ENCODE results near the gene TLCD3A.
"Not testable (repeated sequence)": the region's sequence is repeated elsewhere in the genome, so short reads cannot be mapped to it uniquely, and the experiment has no call there.

Gene TLCD3A

DNA sequence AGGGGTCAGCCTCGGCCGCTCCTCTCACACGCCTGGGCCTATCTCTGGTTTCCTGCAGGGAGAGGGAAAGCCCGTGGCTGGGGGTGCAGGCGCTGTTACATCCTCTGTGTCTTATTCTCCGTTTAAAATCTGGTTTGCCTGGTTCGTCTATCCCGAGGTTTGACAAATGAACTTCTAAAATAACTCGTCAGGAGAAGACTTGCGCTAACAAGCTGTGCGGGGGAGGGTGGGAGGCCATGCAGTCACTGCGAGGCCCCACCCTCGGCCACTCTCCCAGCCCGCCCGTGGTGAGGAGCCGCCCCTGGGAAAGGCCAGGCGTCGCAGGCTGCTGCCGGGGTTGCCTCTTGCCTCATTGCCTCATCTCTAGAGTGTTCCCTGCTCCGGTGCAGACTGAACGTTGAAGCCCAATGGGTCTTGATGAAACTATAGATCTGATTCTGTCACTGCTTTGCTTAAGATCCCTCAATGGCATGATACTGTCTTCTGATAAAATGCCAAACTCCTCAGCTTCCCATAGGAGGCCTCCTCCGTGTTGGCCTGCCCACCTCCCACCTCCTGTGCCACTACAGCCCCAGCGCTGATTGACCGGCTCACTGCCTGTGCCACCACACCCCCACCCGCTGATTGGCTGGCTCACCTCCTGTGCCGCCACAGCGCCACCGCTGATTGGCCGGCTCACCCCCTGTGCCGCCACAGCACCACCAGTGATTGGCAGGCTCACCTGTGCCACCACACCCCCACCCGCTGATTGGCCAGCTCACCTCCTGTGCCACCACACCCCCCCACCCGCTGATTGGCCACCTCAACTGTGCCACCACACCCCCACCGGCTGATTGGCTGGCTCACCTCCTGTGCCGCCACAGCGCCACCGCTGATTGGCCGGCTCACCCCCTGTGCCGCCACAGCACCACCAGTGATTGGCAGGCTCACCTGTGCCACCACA, 57.8 kb downstream of the TLCD3A start:
- not testable (repeated sequence) for DNase-seq

DNA sequence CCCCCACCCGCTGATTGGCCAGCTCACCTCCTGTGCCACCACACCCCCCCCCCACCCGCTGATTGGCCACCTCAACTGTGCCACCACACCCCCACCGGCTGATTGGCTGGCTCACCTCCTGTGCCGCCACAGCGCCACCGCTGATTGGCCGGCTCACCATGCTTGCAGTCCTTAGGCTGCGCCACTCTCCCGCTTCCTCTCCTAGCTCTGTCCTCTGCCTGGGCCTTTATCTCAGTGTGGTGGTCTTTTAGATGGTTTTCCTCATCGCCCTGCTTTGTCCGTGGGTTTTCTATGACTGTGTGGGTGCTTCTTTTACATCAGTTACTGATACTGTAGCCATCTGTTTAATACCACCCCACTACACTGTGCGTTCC, 58.5 kb downstream of the TLCD3A start:
- DNase-seq = not testable (repeated sequence)

DNA sequence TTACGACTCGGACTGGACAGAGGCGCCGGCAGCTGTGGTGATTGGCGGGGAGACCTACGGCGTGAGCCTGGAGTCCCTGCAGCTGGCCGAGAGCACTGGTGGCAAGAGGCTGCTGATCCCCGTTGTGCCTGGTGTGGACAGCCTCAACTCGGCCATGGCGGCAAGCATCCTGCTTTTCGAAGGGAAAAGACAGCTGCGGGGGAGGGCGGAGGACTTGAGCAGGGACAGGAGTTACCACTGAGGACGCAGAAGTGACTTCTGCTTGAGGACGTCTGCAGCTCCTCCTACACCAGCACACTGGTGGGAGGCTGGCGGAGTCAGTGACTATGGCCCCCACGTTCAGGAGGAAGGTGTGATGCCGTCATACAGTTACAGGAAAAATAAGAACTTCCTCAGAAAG, 59.4 kb downstream of the TLCD3A start:
- DNase-seq = no peak

DNA sequence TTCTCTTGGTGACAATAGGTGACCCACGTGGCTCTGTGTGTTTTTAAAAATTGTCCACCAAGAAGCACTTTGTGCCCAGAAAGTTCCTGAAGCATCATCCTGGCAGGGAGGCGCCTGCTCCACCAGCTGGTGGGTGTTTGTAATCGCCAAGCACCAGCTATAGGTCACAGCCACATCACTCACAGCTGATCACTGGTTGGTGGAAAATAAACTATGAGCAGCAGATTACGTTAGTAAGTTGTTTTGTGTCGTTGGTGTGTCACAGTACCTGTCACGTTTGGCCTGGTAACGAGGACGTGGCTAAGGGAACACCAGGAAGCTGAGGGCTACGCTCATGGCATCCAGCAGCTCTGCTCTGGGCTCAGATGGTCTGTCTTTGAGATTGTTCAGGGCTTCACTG, 59.9 kb downstream of the TLCD3A start:
- DNase-seq = no peak

All from activated T-cell treated with anti-CD3 and anti-CD28 coated beads, Interleukin-2, amount 50 U/mL, for 48 hours (primary cell).